IPS DF 6.9 (cell line): Measurements from ENCODE around the gene TNFRSF19.

Experiments used
- DNase-seq: peaks from one replicate; pipeline ENCODE4 v3.0.0-alpha.2; 2013; ENCODE audit warnings: low read depth, low spot score
- H3K27ac ChIP-seq: one replicate; pipeline ENCODE4 v1.5.1; 2013; ENCODE audit warnings: low read length, control low read depth
- H3K27me3 ChIP-seq: 2 replicates; pipeline ENCODE4 v1.6.1; 2013; ENCODE audit warnings: mild to moderate bottlenecking, low read length; ENCODE audit not compliant: control insufficient read depth, insufficient read depth
- H3K36me3 ChIP-seq: 2 replicates; pipeline ENCODE4 v1.6.1; 2013; ENCODE audit warnings: low read length; ENCODE audit not compliant: control insufficient read depth, insufficient read depth
- H3K4me1 ChIP-seq: 2 replicates; pipeline ENCODE4 v1.6.1; 2013; ENCODE audit warnings: low read length; ENCODE audit not compliant: control insufficient read depth, insufficient read depth
- H3K4me3 ChIP-seq: 2 replicates; pipeline ENCODE4 v1.5.1; 2013; ENCODE audit warnings: mild to moderate bottlenecking, low read length
- H3K9me3 ChIP-seq: 2 replicates; pipeline ENCODE4 v1.6.1; 2013; ENCODE audit warnings: low read length, inconsistent platforms; ENCODE audit not compliant: control insufficient read depth, insufficient read depth
- WGBS: extraction: QIAGEN DNeasy Blood & Tissue Kit; methylation state at CpG from one replicate; pipeline ENCODE4 v1.1.7; 2013; ENCODE audit warnings: mixed read lengths, missing lambda C conversion rate; ENCODE audit not compliant: insufficient read length, insufficient coverage; 5-methylcytosine and 5-hydroxymethylcytosine counted together

TNFRSF19 gene

GRCh38 chr13:23615395-23616081 lies 45.3 kb downstream of the TNFRSF19 start:
- H3K27me3 ChIP-seq: no peaks in the 10 kb centered on the region
- WGBS: no CpG with 5 or more reads among the region's 15 CpGs
- H3K9me3 ChIP-seq: no peaks in the 10 kb centered on the region
- no peak overlapping the region for H3K4me3 ChIP-seq
- H3K36me3 ChIP-seq: no peaks in the 10 kb centered on the region
- no peaks in the 10 kb centered on the region for H3K4me1 ChIP-seq
- DNase-seq: no peak
- no peak overlapping the region for H3K27ac ChIP-seq

- DNase-seq: no peak
- Histone ChIP-seq H3K36me3 (no peaks in the 10 kb centered on the region), H3K27ac (no peak overlapping the region), H3K4me1 (no peaks in the 10 kb centered on the region), H3K9me3 (no peaks in the 10 kb centered on the region), H3K27me3 (no peaks in the 10 kb centered on the region), H3K4me3 (no peak overlapping the region)
- no CpG with 5 or more reads among the region's 2 CpGs for WGBS
These were observed 46.0 kb downstream of the TNFRSF19 start for GRCh38 chr13:23616228-23616627.

DNA sequence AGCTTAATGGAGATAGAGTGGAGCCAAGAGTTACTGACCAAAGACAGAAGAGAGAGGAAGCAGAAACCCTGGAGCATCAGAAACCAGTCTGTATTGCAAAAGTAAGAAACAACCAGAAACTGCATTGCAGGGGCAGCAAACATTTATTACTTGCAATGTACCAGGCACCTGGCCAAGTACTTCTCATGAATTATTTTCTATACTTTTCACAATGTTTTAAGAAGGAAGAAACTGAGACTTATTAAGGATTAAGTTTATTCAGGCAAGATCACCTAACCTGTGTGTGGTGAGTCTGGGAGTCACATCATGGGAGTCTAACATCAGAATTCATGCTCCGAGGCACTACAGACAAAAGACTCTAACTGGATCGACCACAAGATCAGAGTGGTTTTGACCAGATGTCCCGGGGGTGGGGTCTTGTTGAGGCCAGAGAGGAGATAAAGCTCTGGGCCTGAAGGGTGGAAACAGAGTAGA lies 47.4 kb downstream of the TNFRSF19 start:
- no peaks in the 10 kb centered on the region for H3K9me3 ChIP-seq
- H3K27ac ChIP-seq: no peak overlapping the region
- no peak for DNase-seq
- no peaks in the 10 kb centered on the region for H3K36me3 ChIP-seq
- no peaks in the 10 kb centered on the region for H3K4me1 ChIP-seq
- no peak overlapping the region for H3K4me3 ChIP-seq
- H3K27me3 ChIP-seq: no peaks in the 10 kb centered on the region
- WGBS: no CpG with 5 or more reads among the region's 3 CpGs

DNA sequence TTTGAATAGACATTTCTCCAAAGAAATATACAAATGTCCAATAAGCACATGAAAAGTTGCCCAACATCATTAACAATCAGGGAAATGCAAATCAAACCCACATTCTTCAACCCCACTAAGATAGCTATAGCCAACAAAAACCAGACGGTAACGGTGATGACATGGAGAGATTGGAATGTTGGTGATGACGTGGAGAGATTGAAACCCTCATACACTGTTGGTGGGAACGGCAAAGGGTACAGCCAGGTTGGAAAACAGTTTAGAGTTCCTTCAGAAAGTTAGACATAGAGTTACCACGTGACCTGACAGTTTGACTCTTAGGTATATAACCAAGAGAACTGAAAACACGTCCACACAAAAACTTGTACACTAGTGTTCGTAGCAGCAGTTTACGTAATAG lies 48.1 kb downstream of the TNFRSF19 start:
- H3K4me3 ChIP-seq: no peak overlapping the region
- no CpG with 5 or more reads among the region's 8 CpGs for WGBS

DNA sequence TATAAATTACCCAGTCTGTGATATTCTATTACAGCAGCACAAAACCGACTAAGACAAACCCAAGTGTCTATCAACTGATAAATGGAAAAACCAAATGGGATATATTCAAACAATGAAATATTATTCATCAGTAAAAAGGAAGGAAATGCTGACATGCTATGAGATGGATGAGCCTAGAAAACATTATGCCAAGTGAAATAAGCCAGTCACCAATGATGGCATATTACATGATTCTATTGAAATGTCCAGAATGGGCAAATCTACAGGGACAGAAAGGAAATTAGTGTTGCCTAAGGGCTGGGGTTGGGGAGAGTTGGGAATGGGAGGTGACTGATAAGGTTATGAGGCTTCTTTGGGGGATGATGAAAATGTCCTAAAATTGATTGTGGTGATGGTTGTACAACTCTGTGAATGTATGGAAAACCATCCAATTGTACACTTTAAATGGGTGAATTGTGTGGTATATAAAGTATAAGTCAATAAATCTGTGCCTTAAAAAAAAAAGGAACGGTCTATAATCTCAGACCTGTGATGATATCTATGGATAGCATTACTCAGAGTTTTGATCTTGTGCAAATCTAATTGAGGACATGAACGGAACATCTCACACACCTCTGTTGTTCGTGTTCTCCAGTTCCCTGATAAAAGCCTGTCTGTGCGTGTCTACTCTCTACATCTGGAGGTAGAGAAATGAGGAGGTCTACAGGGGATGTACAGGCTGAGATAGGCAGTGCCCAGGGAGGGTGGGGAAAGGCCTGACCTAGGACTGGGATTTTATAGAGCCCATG lies 49.0 kb downstream of the TNFRSF19 start:
- no peak for DNase-seq
- no peak overlapping the region for H3K4me3 ChIP-seq
- H3K27ac ChIP-seq: no peak overlapping the region
- no peaks in the 10 kb centered on the region for H3K4me1 ChIP-seq
- H3K9me3 ChIP-seq: no peaks in the 10 kb centered on the region
- H3K36me3 ChIP-seq: no peaks in the 10 kb centered on the region
- H3K27me3 ChIP-seq: no peaks in the 10 kb centered on the region
- WGBS: no CpG with 5 or more reads among the region's 5 CpGs

More for the DNA sequence above, 48.1 kb downstream of the TNFRSF19 start:
- H3K4me1 ChIP-seq: no peaks in the 10 kb centered on the region
- no peak for DNase-seq
- no peak overlapping the region for H3K27ac ChIP-seq
- H3K36me3 ChIP-seq: no peaks in the 10 kb centered on the region
- H3K9me3 ChIP-seq: no peaks in the 10 kb centered on the region
- no peaks in the 10 kb centered on the region for H3K27me3 ChIP-seq

DNA sequence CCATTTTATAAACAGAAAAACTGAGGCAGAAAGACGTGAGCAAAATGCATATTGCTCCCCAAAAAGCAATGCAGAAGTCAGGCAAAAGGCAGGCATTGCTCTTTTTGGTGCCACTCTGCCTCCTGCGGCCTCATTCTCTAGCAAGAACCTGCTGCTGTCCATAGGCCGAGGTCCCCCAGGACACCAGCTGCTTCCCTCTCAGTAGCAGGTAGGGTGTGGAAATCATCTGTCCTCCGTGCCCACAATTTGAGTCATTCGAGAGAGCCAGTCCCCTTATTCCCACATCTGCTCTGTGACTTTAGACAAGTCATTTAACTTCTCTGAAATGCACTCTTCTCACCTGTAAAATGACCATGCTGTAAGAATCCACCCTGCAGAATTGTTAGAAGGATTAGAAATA lies 50.0 kb downstream of the TNFRSF19 start:
- WGBS: no CpG with 5 or more reads among the region's 5 CpGs
- H3K36me3 ChIP-seq: no peaks in the 10 kb centered on the region
- no peaks in the 10 kb centered on the region for H3K4me1 ChIP-seq
- DNase-seq: no peak
- H3K27ac ChIP-seq: no peak overlapping the region
- no peaks in the 10 kb centered on the region for H3K27me3 ChIP-seq
- no peak overlapping the region for H3K4me3 ChIP-seq
- no peaks in the 10 kb centered on the region for H3K9me3 ChIP-seq

DNA sequence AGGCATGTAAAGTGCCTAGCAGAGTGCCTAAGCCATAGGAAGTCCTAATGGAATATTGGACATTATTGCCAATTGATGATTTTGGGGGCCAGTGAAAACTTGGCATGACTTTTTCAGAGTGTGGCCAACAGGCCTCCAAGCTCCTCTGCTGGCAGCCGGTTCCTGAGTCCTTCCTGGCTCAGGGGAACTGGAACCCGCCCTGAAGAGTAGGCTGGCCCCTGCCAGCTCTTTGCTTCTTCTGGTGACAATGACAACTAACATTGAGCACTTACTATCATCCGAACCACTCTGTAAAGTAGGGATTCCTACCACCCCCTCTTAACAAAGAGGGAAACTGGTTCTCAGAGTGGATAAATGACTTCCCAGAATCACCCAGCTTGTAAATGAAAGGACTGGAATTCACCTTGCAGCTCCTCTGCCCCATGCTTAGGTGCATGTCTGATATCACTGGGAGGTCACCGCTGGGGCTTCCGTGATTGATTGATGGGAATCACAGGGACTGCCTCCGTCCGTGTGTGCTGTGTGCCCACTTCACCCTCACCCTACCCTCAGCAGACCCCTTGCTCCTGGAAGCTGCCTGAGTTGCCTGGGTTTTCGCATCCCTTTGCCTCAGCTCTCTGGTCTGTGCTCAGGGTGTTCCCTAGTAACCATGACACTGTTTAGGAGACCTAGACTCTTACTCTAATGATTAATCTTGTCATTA lies 50.6 kb downstream of the TNFRSF19 start:
- Histone ChIP-seq H3K4me1 (no peaks in the 10 kb centered on the region), H3K27me3 (no peaks in the 10 kb centered on the region), H3K4me3 (no peak overlapping the region), H3K9me3 (no peaks in the 10 kb centered on the region), H3K36me3 (no peaks in the 10 kb centered on the region), H3K27ac (no peak overlapping the region)
- DNase-seq: no peak
- no CpG with 5 or more reads among the region's 8 CpGs for WGBS

- H3K4me1 ChIP-seq: no peaks in the 10 kb centered on the region
- no peaks in the 10 kb centered on the region for H3K36me3 ChIP-seq
- no CpG with 5 or more reads among the region's 2 CpGs for WGBS
- no peak overlapping the region for H3K27ac ChIP-seq
- H3K27me3 ChIP-seq: no peaks in the 10 kb centered on the region
- H3K4me3 ChIP-seq: no peak overlapping the region
- DNase-seq: no peak
- no peaks in the 10 kb centered on the region for H3K9me3 ChIP-seq
These were observed 51.1 kb downstream of the TNFRSF19 start for GRCh38 chr13:23621316-23621645.

- no peaks in the 10 kb centered on the region for H3K9me3 ChIP-seq
- no peaks in the 10 kb centered on the region for H3K4me1 ChIP-seq
- H3K27me3 ChIP-seq: no peaks in the 10 kb centered on the region
- DNase-seq: no peak
- H3K4me3 ChIP-seq: no peak overlapping the region
- no CpG with 5 or more reads among the region's 3 CpGs for WGBS
- H3K27ac ChIP-seq: no peak overlapping the region
- H3K36me3 ChIP-seq: no peaks in the 10 kb centered on the region
These were observed 52.8 kb downstream of the TNFRSF19 start for GRCh38 chr13:23622985-23623384.

- Histone ChIP-seq H3K9me3 (no peaks in the 10 kb centered on the region), H3K4me1 (no peaks in the 10 kb centered on the region), H3K4me3 (no peak overlapping the region), H3K36me3 (no peaks in the 10 kb centered on the region), H3K27me3 (no peaks in the 10 kb centered on the region), H3K27ac (no peak overlapping the region)
- no peak for DNase-seq
- WGBS: no CpG with 5 or more reads among the region's 3 CpGs
These were observed 53.2 kb downstream of the TNFRSF19 start for GRCh38 chr13:23623394-23623793.
